Activated CD8-positive, alpha-beta memory T cell treated with anti-CD3 and anti-CD28 coated beads, Interleukin-2, amount 50 U/mL, for 24 hours (primary cell): ENCODE measurements around the gene WNK4.

Experiments
- DNase-seq: peaks from one replicate; pipeline ENCODE4 v3.0.0-alpha.2; 2020; ENCODE audit errors: extremely low read depth

Gene WNK4

DNA sequence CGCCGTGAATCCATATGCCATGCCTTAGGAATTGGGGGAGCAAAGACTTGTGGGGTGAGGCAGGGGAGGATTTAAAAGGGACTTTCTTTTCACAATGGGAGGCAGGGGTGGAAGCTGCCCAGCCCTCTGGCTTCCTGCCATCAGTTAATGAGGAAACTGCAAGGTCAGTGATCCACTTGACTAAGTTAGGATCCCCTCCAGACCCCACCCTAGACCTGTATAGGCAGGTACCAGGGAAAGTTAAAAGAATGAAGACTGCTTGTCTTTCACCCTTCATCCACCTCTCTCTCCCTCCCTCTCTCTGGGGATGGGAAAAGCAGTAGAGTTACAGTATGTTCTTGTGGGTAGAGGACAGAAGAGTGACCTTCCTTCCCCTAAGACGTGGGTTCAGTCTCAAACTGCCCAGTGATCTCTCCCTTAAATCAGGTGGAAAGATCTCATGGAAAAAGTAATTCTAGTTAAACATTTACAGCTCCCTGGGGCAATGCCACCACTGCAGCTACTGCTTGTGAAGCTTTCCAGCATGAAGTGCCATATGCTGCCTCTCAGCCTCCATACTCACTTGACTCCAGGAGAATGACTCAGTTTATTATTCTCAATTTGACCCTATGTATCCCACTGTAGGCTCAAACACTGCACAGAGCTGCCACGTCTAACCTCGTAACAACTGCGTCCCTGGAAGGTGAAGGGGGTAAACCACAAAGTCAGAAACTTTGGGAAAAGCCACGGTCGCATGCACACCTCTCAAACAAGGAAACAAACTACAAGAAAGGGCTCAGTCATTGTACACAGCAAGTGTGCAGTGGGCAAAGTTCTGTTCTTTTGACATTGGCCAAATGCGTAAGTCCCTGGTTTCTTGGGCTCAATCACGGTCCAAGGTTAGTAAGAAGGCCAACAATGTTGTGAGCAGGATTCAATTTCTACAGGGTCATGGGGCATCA is 16.9 kb downstream of the WNK4 start:
- no peak for DNase-seq

DNA sequence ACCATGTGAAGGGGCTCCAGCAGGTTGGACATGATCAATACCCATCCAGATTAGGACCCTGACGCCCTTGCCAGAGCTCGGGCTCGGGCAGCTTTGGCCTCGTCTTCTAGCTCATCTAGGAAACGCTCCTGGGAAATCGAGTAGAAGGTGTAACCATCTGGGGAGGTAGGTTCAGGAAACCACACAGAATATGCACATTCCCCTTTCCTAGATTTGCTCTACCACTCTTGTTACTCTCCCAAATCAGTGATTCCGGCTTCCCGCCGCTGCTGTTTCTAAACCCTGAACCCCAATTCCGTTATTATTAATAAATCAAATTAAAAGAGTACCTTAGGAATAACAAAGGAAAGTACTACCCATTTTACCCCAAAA is 17.6 kb downstream of the WNK4 start:
- no peak for DNase-seq

DNA sequence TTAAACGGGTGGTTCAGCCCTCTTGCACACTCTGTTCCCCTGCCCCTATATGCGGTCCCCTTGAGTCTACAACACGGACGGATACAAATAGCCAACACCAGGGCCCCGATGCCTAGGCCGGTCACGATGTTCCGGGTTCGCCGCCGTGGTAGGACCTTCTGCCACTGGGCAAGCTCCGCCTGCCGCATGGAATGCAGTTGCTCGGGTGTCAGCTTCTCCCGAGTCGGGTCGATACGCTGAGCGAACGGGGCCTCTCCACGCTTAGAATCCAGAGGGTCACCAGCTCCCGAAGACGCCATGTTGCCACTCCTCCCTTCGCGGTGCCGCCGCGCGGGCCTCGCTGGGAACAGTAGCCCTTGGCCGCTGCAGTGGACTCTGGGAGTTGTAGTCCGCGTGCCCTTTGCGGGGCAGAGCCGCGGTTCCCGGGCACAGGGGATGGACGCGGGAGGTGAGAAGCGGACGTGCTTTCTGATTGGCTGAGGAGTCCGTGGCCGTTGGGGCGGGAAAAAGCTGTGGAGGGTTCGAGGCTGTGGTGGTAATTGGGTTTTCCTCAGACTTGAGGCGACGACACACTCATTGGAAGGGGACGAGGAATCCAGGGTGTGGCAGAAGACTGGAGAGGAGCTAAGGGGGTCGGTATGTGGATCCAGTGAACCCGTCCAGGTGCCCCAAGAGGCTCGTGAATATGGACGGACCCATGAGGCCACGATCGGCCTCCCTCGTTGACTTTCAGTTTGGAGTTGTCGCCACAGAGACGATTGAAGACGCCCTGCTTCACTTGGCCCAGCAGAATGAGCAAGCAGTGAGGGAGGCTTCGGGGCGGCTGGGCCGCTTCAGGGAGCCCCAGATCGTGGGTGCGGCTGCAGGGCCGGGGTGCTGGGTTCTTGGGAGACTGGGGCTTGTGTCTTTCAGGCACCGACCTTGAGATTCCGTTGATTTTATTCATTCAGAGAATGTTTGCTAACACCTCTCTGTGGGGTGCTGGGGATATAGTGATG is 18.3 kb downstream of the WNK4 start, which contains the start of the genes CNTD1 and COA3:
CNTD1 (plus strand) TSS at position 479 of the 998 bp plus-strand sequence; CDS start at position 686, 207 bp downstream.
COA3 (minus strand) TSS at position 322 of the 998 bp plus-strand sequence; CDS start at position 299, 23 bp downstream.
- DNase-seq = peak; percentile 43

DNA sequence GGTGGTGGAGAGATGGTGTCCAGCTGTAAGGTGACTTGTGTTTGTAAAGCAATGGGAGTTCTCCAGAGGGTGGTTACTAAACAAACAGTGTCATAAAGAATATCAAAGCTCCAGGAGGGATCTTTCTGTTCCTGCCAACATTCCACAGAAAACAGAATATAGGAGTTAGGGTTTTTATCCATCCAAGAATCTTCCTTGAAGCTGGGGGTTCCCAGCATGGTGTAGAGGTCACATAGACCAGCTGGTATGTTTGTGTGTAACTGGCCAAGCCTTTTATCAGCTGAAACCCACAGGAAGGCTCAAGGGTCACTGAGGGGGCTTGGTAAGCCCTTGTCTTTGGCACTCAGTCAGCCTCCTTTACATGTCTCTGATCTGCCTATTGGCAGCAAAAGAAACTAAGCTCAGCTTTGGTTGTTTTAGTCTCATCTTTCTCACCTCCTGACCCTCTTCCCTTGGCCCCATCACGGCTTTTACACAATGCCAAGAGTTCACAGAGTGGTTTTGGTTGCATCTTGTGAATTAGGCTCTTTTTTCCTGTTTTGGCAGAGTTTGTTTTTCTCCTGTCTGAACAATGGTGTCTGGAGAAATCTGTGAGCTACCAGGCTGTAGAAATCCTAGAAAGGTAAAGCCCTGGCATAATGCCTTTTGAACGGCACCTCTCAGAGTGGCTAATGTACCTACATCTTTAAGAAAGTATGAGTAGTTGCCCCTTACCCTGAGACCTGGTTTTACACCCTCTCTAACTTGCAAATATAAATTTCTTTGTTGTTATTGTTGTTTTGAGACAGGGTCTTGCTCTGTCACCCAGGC is 22.9 kb downstream of the WNK4 start:
- DNase-seq = no peak

DNA sequence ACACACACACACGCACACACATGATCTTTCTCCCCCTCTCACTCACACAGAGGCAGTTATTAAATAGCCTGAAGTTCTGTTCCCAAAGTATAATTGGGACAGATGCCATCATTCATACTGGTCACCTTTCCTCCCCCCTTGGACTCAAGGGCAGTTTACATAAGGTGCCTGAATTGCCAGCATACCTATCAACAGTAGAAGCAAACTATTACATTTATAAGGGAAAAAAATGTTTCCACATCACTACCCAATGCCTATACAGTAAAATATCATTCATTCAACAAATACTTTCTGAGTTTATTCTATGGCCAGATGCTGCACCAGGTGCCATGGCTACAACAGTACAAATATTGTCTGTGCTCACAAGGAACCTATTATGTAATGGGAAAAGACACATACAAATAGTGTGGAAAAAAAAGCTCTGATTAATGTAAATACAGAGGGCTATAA is 24.5 kb downstream of the WNK4 start:
- no peak for DNase-seq

- no peak for DNase-seq
Measured at GRCh38 chr17:42806249-42806648, 25.8 kb downstream of the WNK4 start.

GRCh38 chr17:42809250-42809649 is 28.8 kb downstream of the WNK4 start:
- no peak for DNase-seq

DNA sequence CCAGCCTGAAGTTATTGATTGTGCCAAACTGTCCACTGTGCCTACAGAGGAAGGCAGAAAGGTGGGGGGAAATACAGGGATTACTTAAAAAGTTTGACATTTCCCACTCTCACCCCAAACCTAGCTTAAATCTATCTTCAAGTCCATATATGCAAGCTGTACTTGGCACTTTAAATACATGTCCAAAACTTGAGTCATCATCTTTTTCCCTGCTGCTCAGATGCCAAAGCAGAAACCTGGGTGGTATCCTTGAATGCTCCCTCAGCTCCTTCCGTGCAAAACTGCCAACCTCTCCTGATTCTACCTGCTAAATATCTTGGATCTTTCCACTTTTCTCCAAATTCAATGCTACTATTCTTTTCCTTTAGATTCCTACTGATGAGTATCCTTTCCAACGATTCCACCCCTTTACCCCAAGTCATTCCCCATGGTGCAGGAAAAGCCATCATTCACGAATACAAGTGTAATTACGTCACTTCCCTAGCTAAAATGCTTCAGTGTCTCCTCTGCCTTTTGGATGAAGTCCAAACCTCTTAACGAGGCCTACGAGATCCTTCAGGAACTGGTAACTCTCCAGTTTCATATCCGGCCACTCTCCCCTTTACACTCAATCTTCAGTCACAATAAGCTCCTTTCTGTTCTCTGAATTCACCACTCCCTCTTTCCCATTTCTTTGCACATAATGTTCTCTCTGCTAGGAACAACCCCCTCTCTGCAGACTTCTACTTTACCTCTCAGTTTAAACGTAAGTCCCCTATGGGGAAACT is 34.4 kb downstream of the WNK4 start:
- DNase-seq = no peak

DNA sequence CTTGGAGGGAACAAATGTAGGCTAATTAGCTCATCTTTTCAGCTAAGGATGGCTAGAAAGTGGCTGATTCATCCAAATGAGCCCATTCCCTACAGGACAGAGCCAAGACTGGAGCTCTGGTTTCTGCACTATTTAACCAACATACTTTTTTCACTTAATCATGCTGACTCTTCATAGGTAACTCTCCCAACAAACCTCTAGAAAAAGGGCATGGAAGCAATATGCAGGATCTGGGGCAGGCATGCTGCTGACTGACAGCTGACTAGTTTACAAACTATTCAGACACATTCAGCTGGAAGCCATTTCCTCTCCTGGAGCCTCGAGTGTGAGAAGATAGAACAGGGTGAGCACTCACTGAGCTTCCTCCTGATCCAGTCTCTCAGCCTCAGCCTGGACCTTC is 37.5 kb downstream of the WNK4 start:
- no peak for DNase-seq

GRCh38 chr17:42818379-42818778 is 38.0 kb downstream of the WNK4 start:
- DNase-seq = no peak

DNA sequence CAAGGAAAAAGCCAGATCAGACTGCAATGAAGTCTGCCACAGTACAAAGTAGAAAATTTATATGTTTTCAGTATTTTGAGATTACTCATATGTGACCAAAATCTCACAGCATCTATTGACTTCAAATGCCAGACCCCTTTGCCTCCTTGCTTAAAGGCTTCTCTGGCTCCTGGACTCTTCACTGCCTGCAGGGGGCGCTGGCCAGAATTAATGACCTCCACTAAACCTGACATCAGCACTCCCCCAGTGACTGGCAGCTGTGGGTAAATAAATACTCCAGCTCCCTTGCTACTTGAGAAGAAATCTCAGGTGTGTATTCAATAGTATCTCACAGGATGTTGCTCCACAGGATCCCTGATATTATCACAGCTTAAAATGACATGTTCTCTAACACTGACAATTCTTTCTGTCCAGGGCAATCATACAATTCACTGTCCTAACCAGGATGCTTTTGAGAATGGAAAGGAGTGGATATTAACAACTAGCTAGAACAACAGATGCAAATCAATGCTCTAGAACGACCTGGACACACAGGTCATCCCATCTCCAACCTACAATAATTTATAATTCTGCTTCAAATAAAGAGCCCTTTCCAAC is 39.6 kb downstream of the WNK4 start:
- peak; percentile 30 for DNase-seq

DNA sequence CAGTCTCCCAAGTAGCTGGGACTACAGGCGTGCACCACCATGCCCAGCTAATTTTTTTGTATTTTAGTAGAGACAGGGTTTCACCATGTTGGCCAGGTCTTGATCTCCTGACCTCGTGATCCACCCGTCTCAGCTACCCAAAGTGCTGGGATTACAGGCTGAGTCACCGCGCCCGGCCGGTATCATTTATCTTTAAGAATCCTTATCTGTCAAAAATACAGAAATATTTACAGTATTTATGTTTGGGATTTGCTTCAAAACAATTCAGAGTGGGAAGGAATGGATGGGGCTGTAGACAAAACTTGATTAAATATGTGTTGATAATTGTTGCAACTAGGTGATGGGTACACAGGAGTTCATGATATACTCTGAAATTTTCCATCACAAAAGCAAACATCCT is 40.8 kb downstream of the WNK4 start:
- no peak for DNase-seq

GRCh38 chr17:42827472-42827871 is 47.1 kb downstream of the WNK4 start:
- no peak for DNase-seq

DNA sequence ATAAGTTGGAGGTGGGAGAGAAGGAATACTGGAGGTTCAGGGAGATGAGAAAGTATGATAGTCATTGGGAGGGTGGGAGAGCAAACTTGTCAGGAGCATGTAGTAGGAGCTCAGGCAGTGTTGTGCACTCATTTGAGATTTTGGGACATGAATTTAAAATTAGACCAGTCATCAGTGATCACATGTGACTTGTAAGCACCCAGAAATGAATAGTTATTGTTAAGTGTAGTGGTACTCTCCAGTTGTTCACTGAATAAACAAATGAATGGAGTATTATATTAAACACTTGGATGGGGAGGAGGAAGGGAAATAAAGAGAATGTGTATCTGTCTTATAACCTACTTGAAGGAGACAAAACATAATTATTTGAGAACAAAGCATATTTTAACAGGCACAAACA is 50.6 kb downstream of the WNK4 start:
- no peak for DNase-seq

DNA sequence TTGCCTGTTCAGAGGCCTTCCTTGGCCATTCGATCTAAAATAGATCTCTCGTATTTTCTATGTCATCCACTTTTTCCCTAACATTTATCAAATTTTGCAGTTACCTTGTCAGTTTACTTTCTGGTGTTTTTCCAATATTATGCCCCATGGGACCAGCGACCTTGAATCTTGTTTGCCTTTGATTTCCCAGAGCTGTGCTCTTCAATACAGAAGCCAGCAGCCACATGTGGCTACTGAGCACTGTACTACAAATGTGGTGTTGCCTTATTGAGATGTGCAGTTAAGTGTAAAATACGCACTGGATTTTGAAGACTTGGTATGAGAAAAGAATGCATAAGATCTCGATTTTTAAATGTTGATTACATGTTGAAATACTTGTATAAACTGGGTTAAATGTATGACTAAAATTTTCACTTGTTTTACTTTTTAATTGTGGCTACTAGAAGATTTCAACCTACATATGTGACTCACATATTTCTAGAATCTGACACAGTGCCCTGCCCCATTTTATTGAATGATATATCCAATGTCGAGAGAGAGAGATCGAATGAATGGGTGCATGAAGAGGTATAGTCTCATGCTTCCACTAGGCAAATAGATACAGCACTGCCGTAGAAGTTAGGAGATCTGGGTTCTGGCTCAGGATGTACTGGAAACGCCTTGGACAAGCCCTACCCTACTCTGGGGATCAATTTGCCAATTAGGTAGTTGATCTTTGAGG is 52.0 kb downstream of the WNK4 start:
- no peak for DNase-seq

DNA sequence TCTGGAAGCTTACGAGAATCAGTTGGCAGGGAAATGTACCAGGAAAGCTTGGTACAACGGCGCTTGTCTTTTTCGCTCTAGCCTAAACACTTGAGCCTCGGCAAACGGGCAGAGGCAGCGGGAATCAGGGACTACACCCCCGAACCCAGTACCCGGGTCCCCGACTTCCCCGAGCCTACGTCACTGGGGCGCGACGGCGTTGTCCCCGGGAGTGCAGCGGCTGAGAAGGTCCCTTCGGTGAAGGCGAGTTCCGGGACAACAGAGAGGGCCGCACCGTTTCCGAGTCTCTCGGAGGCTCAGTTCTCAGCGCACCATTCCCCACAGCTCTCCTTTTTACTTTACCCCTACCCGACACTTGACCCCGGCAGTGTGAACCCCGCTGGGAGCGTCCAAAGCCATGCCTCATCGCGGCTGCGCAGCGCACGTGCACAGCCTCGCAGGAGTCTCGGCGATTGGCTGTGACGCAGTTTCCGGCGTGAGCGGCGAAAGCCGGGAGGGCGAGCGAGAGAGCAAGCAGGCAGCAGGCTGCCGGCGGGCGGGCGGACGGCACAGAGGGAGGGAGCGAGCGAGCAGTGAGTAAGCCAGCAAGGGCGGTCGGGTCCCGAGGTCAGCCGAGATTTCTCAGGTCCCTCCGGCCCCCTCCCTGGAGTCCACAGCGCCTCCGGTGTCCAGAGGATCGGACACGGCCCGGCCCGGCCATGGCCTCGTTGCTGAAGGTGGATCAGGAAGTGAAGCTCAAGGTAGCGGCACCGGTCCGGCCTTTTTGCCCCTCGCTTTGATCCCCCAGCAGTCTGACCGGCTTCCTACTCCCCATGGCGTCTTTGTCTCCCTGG is 52.7 kb downstream of the WNK4 start, which contains the start of gene PSME3:
PSME3 (plus strand) TSS at position 464 of the 833 bp plus-strand sequence; CDS start at position 699, 235 bp downstream.
- peak; percentile 82 for DNase-seq

- DNase-seq = no peak
Measured at GRCh38 chr17:42833767-42834422, 53.5 kb downstream of the WNK4 start.

DNA sequence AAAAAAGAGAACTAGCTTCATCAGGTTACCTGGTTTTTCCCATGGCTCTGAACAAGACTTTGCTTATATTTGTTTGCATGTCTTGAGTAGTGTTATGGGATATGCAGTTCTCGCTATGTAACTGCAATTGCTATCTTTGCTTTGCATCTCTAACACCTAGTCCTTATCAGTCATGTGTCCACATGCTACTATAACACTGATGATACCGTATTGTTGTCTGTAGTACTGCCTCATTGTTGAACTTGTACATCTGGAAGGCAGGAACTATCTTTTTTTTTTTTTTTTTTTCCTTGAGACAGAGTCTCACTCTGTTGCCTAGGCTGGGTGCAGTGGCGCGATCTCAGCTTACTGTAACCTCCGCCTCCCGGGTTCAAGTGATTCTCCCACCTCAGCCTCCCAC is 55.3 kb downstream of the WNK4 start:
- DNase-seq = no peak
